NCI-H146 treated with DMSO at 0.1 percent for 48 hours (cell line): ENCODE measurements around the gene FAM25A.

Experiments used
- DNase-seq: peaks from one replicate; lab custom pipeline; 2025; ENCODE audit not compliant: unreplicated experiment; lab: John Stamatoyannopoulos, UW

The FAM25A gene

GRCh38 chr10:87059401-87059800 lies 39.3 kb downstream of the FAM25A start:
- DNase-seq: no peak

DNA sequence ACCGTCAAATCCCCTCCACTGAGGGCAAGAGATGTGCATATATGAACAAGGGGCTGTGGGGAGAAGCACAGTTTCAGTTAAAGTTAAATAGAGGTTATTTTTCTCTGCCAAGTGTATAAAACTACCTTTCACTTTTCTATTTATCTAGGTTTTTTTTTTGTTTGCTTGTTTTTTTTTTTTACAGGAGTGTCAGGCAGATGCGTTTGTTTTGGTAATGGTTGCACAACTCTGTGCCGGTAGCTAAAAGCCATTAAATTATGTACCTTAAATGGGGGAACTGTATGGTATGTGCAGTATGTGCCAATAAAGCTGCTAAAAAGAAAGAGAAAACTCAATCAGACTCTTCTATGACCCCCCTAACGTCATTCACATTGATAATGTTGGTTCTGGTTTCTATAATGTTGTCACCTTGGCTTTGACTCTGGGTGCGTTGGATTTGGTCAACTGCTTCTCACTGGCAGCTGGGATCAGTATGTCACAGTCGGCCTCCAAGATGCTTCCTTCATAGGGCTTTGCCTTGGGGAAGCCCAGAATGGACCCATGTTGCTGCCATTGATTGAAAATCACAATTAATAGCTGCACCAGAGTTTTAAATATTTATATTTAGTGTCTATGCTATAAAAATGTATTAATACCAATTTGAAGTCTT lies 40.3 kb downstream of the FAM25A start:
- no peak for DNase-seq

- DNase-seq: no peak
Observed at GRCh38 chr10:87064651-87065050, 44.6 kb downstream of the FAM25A start.

- DNase-seq: no peak
Observed at GRCh38 chr10:87066178-87066577, 46.1 kb downstream of the FAM25A start.

GRCh38 chr10:87066865-87067264 lies 46.8 kb downstream of the FAM25A start:
- no peak for DNase-seq

DNA sequence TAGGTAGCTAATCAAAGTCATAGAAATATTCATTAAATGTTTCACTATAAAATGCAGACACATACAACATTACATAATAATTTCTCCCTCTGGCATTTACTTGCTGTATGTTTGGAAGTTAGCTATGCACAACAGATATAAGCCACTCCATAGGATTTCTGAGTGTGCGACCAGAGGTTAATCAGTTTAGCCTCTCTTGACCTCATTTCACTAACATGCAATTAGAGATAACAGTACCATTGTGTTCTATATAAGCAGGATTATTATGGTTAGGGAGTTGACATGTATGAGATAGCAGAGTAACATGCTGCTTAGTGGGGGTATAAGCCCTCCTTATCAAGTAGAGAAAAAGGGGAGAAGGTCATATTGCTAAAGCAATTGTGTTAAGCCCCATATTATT lies 48.2 kb downstream of the FAM25A start:
- DNase-seq: no peak

GRCh38 chr10:87072449-87072848 lies 52.4 kb downstream of the FAM25A start:
- no peak for DNase-seq
